Smooth muscle cell (in vitro differentiated cells): ENCODE results near the gene MRPS34. TPM values are rescaled to one million over a fixed set of nuclear protein-coding genes. Genes with fewer than 3 reads are reported as not detected.

ENCODE experiments used
- DNase-seq: peaks from one replicate; lab custom pipeline; 2025; ENCODE audit not compliant: unreplicated experiment; lab: John Stamatoyannopoulos, UW
- H2AFZ ChIP-seq: fragments of 200-600 bp; sonication (generic); 2 replicates; pipeline ENCODE4 v1.6.0; 2016; ENCODE audit warnings: antibody characterized with exemption, low read depth, mild to moderate bottlenecking
- H3F3A ChIP-seq: fragments of 200-600 bp; sonication (generic); 2 replicates; pipeline ENCODE4 v1.6.0; 2017; ENCODE audit warnings: antibody characterized with exemption, low read depth
- H3K27ac ChIP-seq: fragments of 200-600 bp; sonication (generic); 2 replicates; pipeline ENCODE4 v1.5.1; 2016; ENCODE audit warnings: low read depth, mild to moderate bottlenecking
- H3K27me3 ChIP-seq: fragments of 200-600 bp; sonication (generic); 2 replicates; pipeline ENCODE4 v1.6.1; 2016; ENCODE audit warnings: low read depth, mild to moderate bottlenecking
- H3K36me3 ChIP-seq: fragments of 200-600 bp; sonication (generic); 2 replicates; pipeline ENCODE4 v1.5.1; 2016; ENCODE audit warnings: low read depth
- H3K4me1 ChIP-seq: fragments of 200-600 bp; sonication (generic); 2 replicates; pipeline ENCODE4 v1.5.1; 2016; ENCODE audit warnings: low read depth
- H3K4me2 ChIP-seq: fragments of 200-600 bp; sonication (generic); 2 replicates; pipeline ENCODE4 v1.6.0; 2016; ENCODE audit warnings: mild to moderate bottlenecking
- H3K4me3 ChIP-seq: fragments of 200-600 bp; sonication (generic); 2 replicates; pipeline ENCODE4 v1.5.1; 2016; ENCODE audit warnings: mild to moderate bottlenecking
- H3K79me2 ChIP-seq: fragments of 200-600 bp; sonication (generic); 2 replicates; pipeline ENCODE4 v1.6.0; 2016; ENCODE audit warnings: low read depth, mild to moderate bottlenecking
- H3K9ac ChIP-seq: fragments of 200-600 bp; sonication (generic); 2 replicates; pipeline ENCODE4 v1.6.0; 2016; ENCODE audit warnings: low read depth
- H3K9me3 ChIP-seq: fragments of 200-600 bp; sonication (generic); replicated peaks from 2 replicates; pipeline ENCODE4 v1.5.1; 2016; ENCODE audit warnings: low read depth
- H4K20me1 ChIP-seq: fragments of 200-600 bp; sonication (generic); 2 replicates; pipeline ENCODE4 v1.6.0; 2016; ENCODE audit warnings: low read depth
- whole genome bisulfite sequencing: methylation state at CpG from one replicate; pipeline ENCODE4 v1.1.7; 2016; ENCODE audit warnings: low lambda C conversion rate; 5-methylcytosine and 5-hydroxymethylcytosine counted together
- polyA plus RNA-seq: library from polyadenylated mRNA; unstranded; fragments of >200 nt; fragmentation: Nextera tagmentation; extraction: Ambion mirVana; gene quantifications from 2 replicates; pipeline ENCODE4 v1.2.1, GENCODE V29; 2016
- total RNA-seq: library from RNA; depleted of rRNA; stranded (reverse); fragments of >200 nt; gene quantifications from 2 replicates; pipeline ENCODE4 v1.2.3, GENCODE V29; 2014
- TF ChIP-seq, protein P1 (sequence below): fragments of 200-600 bp; sonication (generic); IDR thresholded peaks from 2 replicates; pipeline ENCODE4 v1.5.1; 2017; ENCODE audit warnings: borderline replicate concordance, mild to moderate bottlenecking, antibody characterized with exemption; ENCODE audit not compliant: insufficient read depth, poor library complexity, severe bottlenecking

MRPS34 gene
- total and polyA plus RNA-seq, 2 experiments from 2014 or later: 62.9 to 111 TPM

DNA sequence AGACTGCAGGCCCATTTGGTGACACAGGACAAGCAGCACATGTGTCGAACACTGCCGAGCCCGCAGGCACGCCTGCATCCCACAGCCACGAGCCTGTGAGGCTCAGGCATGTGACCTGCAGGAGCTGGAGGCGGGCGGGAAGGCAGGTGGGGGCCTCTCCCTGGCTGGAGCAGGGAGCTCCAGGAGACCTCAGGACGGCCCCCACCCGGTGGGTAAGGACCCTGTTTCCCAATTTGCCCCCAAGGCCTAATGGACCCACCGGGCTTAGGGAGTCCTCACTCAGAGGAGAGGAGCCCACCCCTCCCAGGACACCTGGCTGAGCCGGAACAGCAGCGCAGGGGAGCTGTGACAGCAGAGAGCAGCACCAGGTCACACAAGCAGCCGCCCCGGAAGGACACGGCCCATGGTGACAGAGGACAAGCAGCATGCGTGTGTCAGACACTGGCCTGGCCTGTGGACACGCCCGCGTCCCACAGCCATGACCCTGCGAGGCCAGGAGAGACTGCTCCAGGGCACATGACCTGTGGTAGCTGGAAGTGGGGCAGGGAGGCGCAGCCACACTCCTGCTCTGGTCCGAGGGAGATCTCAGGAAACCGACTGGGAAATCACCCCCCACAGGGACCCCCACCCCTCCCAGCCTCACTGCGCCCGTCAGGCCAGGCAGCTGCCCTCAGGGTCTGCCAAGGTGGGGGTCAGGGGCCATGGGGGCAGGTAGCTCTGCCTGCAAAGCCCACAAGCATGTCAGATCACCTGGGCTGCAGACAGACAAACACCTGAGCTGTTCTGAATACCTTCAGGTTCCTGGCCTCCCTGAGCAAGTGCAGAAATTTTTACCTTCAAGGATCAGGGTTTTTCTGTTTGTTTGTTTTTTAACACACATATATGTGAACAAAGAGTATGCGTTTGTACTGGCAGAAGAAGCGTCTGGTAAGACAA is 7.1 kb upstream of the MRPS34 start:
- H3K4me3 ChIP-seq: no peak overlapping the region
- H3K4me2 ChIP-seq: no peak overlapping the region
- TF ChIP-seq, protein P1, sequence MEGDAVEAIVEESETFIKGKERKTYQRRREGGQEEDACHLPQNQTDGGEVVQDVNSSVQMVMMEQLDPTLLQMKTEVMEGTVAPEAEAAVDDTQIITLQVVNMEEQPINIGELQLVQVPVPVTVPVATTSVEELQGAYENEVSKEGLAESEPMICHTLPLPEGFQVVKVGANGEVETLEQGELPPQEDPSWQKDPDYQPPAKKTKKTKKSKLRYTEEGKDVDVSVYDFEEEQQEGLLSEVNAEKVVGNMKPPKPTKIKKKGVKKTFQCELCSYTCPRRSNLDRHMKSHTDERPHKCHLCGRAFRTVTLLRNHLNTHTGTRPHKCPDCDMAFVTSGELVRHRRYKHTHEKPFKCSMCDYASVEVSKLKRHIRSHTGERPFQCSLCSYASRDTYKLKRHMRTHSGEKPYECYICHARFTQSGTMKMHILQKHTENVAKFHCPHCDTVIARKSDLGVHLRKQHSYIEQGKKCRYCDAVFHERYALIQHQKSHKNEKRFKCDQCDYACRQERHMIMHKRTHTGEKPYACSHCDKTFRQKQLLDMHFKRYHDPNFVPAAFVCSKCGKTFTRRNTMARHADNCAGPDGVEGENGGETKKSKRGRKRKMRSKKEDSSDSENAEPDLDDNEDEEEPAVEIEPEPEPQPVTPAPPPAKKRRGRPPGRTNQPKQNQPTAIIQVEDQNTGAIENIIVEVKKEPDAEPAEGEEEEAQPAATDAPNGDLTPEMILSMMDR: no peak
- H3K9me3 ChIP-seq: no peaks in the 10 kb centered on the region
- H3K4me1 ChIP-seq: peaks cover 4% of the 10 kb centered on the region
- no peak for DNase-seq
- H3K79me2 ChIP-seq: peaks cover 24% of the 10 kb centered on the region
- H3K27ac ChIP-seq: no peak overlapping the region
- H2AFZ ChIP-seq: no peak overlapping the region
- no peak overlapping the region for H3K9ac ChIP-seq
- peaks cover 7% of the 10 kb centered on the region for H3F3A ChIP-seq
- H4K20me1 ChIP-seq: peaks cover 31% of the 10 kb centered on the region
- WGBS: 92% methylated on average over 27 of the region's 27 CpGs
- no peaks in the 10 kb centered on the region for H3K36me3 ChIP-seq
- no peaks in the 10 kb centered on the region for H3K27me3 ChIP-seq

DNA sequence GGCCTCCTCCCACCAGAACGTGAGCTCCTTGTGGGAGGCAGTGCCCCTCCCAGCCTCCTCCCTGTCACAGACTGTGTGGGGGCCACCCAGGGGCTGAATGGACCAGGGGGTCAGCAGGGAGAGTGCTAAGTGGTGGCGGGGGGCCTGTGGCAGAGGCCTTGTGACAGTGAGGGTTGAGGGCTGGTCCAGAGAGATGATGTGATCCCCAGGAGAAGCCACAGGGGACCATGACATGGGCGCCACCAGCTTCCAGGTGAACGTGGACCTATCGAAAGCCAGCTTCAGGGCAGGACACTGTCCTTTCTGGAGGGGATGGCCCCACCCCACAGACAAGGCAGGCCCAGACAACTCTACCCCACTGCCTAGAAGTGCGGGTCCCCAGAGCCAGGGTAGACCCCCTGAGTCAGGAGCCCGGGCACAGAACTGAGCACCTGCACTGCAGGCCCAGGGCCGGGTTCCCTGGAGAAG is 6.3 kb upstream of the MRPS34 start:
- Histone ChIP-seq H3F3A (peaks cover 7% of the 10 kb centered on the region), H3K79me2 (peaks cover 24% of the 10 kb centered on the region), H3K27me3 (no peaks in the 10 kb centered on the region), H3K4me2 (no peak overlapping the region), H3K36me3 (no peaks in the 10 kb centered on the region), H3K9ac (no peak overlapping the region), H3K9me3 (no peaks in the 10 kb centered on the region), H4K20me1 (peaks cover 30% of the 10 kb centered on the region), H2AFZ (no peak overlapping the region), H3K4me3 (no peak overlapping the region), H3K4me1 (peaks cover 5% of the 10 kb centered on the region), H3K27ac (no peak overlapping the region)
- WGBS: 93% methylated on average over 8 of the region's 8 CpGs
- DNase-seq: no peak
- TF ChIP-seq, protein P1: no peak

- Histone ChIP-seq H3K4me3 (no peak overlapping the region), H3K9me3 (no peaks in the 10 kb centered on the region), H3K4me2 (no peak overlapping the region), H3K79me2 (peaks cover 26% of the 10 kb centered on the region), H3K27me3 (no peaks in the 10 kb centered on the region), H3K4me1 (peaks cover 11% of the 10 kb centered on the region), H3K27ac (no peak overlapping the region), H3K9ac (no peak overlapping the region), H3F3A (peaks cover 7% of the 10 kb centered on the region), H3K36me3 (no peaks in the 10 kb centered on the region), H4K20me1 (peaks cover 30% of the 10 kb centered on the region), H2AFZ (no peak overlapping the region)
- DNase-seq: no peak
- WGBS: 94% methylated on average over 33 of the region's 34 CpGs
- TF ChIP-seq, protein P1: no peak
These were observed 5.6 kb upstream of the MRPS34 start for GRCh38 chr16:1778200-1779179.
